DND-41 (cell line): Measurements from ENCODE around the gene CCNG2.

Experiments used
- EZH2 ChIP-seq: IDR thresholded peaks from 3 replicates; pipeline ENCODE4 v1.6.1; 2012; ENCODE audit warnings: borderline replicate concordance, low read depth, mild to moderate bottlenecking, moderate library complexity, low read length, inconsistent platforms; ENCODE audit not compliant: severe bottlenecking
- TF ChIP-seq, protein P1 (sequence below): IDR thresholded peaks from 2 replicates; pipeline ENCODE4 v1.5.1; 2012; ENCODE audit warnings: borderline replicate concordance, low read length, moderate library complexity, mild to moderate bottlenecking; ENCODE audit not compliant: poor library complexity, severe bottlenecking; ENCODE audit errors: extremely low read depth

DNA sequence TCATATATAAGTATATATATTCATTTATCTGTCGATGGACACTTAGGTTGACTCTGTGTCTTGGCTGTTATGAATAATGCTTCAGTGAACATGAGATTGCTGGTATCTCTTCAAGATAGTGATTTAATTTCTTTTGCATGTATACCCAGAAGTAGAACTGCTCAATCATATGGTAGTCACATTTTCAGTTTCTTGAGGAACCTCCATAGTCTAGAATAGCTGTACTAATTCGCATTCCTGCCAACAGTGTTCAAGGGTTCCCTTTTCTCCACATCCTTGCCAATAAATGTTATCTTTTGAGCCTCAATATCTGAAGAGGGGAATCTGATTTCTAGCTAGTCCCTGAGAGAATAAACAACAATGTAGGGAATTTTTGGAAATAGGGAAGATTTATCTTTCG is 32.4 kb upstream of the CCNG2 start:
- TF ChIP-seq, protein P1, sequence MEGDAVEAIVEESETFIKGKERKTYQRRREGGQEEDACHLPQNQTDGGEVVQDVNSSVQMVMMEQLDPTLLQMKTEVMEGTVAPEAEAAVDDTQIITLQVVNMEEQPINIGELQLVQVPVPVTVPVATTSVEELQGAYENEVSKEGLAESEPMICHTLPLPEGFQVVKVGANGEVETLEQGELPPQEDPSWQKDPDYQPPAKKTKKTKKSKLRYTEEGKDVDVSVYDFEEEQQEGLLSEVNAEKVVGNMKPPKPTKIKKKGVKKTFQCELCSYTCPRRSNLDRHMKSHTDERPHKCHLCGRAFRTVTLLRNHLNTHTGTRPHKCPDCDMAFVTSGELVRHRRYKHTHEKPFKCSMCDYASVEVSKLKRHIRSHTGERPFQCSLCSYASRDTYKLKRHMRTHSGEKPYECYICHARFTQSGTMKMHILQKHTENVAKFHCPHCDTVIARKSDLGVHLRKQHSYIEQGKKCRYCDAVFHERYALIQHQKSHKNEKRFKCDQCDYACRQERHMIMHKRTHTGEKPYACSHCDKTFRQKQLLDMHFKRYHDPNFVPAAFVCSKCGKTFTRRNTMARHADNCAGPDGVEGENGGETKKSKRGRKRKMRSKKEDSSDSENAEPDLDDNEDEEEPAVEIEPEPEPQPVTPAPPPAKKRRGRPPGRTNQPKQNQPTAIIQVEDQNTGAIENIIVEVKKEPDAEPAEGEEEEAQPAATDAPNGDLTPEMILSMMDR, result no peak
- no peak for TF ChIP-seq EZH2
